Right hindlimb (tissue), 1 donor: ENCODE measurements around the gene NR3C1.

Experiments used
- DNase-seq: peaks from one replicate; pipeline ENCODE4 v3.0.0-alpha.2; 2018

The NR3C1 gene

DNA sequence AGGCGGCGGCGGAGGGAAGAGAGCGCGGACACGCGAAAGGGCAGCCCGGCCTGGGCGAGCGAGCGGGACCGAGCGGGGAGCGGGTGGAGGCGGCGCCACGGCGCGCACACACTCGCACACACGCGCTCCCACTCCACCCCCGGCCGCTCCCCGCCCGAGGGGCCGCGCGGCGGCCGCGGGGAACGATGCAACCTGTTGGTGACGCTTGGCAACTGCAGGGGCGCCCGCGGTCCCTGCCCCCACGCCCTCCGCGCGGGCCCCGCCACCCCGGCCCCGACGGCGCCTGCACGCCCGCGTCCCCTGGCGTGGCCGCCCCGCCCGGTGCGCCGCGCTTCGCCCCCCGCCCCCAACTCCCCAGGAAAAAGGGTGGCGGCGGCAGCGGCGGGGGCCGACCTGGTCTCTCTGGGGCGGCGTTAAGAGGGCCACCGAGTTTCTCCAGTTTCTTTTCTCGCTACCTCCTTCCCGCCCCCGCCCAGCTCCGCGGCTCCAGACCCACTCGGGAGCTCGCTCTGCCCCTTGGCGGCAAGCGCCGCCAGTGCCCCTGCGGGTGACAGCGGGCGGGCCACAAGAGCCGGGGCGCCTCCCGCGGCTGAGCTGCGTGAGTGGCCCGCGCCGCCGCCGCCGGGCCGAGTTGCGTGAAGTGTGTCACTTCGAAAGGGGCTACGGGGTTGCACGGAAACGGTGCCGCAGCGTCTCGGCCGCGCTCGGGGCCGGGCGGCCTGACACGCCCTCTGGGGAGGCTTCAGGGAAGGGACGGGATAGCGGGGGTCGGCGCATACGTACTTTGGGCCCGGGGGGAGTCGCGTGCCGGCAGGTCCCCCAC is at the start of gene NR3C1:
Gene NR3C1, minus strand, starts transcription at position 94 of the 823 bp plus-strand sequence. CDS start 2,847 bp downstream, outside the sequence.
- DNase-seq: peak; percentile 91

DNA sequence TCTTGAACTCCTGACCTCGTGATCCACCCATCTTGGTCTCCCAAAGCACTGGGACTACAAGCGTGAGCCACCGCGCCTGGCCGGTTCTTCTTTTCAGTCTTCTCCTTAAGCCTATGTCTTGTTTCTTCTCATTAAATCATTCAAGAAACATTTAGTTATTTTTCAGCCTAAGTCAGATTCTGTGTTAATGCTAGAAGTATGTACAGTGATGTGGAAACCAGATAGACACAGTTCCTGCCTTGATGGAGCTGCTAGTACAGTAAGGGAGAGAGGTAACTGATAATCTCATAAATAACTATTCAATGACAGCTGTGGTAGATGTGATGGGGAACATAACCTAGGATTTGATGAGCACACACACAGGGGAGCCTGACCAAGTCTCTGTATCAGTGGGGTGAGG is 46.3 kb upstream of the NR3C1 start:
- DNase-seq: no peak

- no peak for DNase-seq
Measured at GRCh38 chr5:143448518-143448917, 45.0 kb upstream of the NR3C1 start.

- no peak for DNase-seq
Measured at GRCh38 chr5:143447983-143448382, 44.5 kb upstream of the NR3C1 start.

- DNase-seq: no peak
Measured at GRCh38 chr5:143446535-143447226, 43.2 kb upstream of the NR3C1 start.

DNA sequence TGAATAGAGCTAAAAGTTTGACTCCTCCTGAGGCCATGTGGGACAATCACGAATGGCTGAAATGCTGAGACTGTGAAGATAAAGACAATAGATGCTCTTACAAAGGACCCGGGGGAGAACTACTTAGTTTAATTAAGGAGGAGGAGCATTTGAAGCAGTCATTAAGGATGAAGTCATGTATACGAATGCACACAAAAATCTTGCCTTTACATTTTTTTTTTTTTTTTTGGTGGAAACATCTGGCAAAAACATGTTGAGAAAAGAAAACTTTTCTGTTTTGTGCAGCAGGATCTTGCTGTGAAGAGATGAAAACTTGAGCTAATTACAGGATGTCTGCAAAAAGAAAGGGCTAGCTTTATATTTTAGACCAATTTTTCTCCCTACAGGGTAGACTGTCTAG is 42.3 kb upstream of the NR3C1 start:
- DNase-seq: no peak

DNA sequence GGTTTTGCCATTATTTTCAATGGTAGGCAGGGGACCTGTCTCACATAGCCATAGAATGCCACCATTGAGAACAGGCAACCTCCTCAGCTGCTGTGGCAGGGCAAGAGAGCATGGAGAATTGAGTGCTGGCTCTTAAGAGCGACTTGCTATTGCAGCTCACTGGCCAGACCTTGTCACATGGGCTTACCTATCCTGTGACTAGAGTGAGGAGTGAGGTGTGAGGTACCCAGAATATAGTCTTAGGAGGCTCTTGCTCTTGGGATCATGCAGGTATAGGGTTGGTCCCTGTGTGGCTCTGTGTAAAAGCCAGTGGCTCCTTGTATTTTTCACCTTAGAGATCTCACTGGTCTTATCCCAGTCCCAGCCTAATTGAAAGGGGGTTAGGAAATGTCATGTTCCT is 39.8 kb upstream of the NR3C1 start:
- no peak for DNase-seq

DNA sequence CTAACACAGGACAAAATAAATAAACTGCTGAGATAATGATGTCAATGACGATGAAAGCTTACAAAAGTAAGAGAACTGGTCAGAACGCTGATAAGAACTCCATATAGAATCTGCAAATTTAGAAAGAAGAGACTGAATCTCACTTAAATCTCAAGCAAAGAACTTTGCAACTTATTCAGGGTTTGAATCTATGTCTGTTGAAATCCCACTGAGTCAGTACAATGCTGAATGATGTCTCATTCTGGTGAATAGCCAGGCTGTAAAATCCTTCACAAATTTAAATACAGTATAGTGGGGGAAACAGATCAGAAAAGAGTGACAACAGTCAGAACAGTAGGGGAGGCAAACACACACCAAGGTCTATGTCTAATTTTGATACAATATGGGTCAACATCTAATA is 38.9 kb upstream of the NR3C1 start:
- DNase-seq: no peak

DNA sequence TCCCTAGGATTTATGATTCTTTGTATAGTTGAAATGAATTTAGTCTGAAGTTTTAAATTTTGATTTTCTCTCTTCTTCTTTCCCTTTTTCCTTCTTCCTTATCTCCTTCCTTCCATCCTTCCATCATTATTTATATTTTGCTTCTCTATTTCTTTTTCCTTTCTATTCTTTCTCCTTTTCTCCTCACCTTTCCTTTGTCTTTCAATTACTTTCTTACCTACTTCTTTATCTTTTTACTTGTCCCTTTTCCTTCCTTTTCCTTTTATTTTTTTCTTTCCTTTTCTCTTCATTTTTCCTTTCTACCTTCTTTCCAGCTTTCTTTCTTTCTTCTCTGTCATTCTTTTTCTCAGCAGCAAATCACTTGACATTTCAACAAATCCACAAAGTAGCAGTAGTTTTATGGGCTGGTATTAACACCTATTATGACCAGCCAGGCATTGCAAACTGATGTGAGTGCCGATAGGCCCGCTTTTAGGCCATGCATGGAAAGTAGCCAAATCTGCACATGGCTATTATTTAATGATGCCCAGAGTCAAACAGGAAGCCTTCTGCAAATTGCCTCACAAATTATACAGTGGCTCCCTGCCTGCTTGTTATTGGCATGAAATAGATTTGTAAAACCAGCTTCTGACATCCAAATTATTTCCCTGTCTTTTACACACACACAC is 37.1 kb upstream of the NR3C1 start:
- DNase-seq: no peak

DNA sequence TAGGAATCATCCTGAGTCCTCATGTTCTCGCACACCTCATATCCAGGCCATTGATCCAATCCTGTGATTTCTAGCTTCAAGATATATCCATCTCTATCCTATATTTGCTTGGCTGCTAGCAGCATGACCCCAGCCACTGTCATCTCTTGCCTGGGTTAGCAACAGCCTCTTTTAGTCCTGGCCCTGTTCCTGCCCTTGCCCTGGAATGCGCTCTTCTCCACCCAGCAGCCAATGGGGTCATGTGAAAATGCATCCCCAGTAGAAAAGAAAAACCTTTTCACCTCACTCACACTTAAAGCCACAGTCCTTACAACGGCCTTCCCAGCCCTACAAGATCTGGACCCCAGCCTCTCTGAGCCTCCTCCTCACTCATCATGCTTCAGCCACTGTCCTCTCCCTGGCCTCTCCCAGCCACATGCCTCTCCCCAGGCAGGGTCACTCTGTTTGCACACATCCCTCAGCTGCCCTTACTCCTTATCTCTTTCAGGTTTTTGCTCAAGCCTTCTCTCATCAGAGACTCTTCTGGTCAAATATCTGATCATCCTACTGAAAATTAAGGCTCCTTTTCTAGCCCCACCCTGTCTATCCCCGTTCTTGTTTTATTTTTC is 34.3 kb upstream of the NR3C1 start:
- DNase-seq: no peak

GRCh38 chr5:143436871-143437270 is 33.4 kb upstream of the NR3C1 start:
- no peak for DNase-seq

DNA sequence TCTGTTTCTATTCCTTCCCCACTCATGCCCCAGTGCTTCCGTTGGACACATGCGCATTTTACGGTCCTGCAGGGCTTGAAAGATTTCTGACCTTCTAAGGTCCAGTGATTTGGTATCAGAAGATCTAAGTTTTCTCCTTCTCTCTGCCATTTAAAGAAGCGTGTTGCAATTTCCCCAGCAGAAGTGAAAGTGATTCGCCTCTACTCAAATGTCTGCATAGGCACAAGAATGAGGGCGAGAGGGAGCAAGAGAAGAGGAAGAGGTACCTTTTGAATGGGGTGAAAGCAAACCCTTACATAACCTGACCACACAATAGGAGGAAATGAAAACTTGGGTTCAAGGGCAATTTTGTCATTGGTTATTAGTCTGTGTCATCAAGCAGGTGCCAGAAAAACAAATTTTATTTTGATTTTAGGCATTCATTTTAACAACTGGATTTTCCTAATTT is 31.7 kb upstream of the NR3C1 start:
- DNase-seq: no peak

DNA sequence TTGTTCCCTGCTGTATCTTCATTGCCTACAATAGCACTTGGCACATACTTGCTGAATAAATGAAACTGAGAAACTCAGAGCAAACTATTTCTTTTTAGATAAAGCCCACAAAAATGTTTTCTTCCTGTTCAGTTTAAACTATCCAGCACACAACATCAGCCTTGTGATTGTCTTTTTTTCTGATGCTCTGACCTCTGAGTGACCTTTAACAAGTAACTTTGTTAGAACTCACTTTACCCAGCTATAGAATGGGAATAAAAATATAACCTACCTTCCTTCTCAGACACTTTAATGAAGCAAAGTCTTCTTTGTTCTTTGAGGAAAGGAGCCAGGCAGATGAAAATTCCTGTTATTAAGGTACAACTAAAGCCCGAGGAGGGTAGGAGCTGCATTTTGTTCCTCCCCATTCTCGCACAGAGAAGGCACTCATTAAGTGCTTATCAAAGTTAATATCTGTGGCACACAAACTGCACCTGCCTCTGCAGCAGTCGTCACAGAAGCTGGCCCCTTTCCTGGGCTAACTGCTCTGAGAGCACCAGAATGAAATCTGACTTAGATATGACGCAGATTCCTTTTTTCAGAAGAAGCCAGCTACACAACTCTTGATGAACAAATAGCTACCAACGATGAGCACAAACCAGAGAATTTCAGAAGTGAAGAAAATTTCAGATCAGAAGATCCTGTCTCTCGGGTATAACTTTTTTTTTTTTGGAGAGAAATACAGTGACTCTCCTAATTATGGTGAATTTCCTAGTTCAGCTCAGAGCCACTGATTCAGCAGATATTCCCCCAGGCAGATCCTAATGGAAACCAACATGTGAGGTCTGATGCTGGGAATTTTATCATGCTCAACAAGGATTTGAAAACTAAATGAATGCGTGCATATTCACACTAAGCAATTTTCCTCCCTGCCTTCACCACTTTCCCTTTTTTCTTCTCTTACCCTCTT is 31.0 kb upstream of the NR3C1 start:
- DNase-seq: no peak

DNA sequence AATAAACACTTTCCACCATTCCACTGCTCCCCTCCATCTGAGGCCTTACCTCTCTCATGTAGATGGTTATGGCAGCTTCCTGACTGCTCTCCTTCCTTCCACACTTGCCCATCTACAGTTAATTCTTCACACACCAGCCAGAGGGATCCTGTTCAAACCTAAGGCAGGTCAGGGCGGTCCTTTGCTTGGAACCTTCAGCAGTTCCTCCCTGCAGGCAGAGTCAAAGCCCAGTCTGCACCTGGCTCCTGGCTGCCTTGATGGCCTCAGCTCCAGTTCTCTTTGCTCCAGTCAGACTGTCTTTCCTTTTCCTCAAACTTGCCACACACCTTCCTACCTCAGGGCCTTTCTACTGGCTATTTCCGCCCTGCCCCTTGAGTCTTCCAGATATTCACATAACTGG is 30.2 kb upstream of the NR3C1 start:
- DNase-seq: no peak

DNA sequence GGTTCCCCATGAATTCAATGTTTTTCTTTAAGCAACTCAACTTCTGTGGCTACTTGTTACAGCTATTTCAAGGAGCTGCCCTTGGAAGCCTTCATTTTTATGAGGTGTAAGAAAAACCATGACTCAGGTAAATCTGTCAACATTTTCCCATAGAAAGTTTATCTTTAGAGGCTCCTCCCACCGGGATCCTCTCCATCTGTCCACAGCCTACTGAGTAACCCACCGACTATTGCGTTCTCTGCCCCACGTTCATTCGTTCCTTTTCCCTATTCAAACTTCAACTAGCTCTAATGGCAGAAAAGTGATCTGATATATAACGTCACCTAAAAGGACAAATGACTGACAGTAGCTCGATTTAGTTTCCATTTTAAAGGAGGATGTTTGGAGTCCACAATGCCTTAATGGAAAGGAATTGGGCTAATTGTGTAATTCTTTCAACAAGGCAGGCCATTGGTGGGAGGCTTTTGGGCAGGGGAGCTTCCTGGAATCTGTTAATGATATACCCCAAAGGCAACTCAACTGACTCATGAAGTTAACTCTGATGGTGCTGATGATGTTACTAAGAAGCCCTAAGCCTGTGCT is 29.3 kb upstream of the NR3C1 start:
- DNase-seq: no peak

DNA sequence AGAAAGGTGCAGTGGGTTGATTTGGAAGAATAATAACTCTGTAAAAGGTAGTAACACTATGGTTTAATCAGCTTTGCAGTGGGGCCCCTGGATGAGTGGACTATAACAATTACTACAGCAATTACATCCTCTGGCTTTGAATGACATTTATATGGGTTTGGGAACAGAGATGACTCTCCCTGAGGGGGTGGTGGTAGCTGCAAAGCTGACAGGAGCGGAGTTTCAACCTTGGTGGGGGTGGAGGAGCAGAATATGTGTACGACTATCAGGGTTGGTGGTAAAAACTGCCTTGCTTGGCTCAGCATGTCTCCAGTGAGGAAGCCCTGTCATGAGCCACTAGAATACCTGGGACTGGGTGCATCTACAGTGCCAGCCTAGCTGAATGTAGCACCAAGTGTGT is 28.3 kb upstream of the NR3C1 start:
- no peak for DNase-seq

- DNase-seq: no peak
Measured at GRCh38 chr5:143428738-143429420, 25.4 kb upstream of the NR3C1 start.

GRCh38 chr5:143428155-143428554 is 24.7 kb upstream of the NR3C1 start:
- DNase-seq: no peak

DNA sequence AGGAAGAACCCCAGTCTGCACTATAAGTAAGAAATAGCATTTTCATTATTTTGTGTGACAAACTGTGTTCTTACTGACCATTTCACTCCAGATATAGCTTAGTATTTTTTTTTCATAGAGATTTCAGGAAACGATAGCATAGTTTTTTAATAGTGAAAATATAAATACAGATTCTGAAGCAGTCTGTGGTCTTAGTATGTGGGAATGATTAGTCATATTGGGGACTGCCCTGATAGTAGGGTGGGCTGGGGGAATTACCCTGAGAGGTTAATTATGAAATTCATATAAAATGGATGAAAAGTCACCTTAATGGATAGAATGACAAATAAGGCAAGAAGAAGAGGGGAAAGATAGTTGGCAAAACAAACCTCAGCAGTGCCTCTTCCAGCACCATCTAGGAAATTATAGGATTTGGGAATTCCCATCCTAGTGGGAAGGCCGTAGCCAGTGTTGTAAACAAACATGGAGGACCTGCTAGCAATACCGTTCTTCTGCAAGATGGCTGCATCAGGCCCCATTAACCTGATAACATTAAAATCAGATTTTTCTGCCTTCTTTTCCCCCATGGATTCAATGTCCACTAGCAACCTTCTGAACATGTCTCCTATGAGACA is 23.7 kb upstream of the NR3C1 start:
- no peak for DNase-seq

GRCh38 chr5:143426437-143426991 is 23.0 kb upstream of the NR3C1 start:
- no peak for DNase-seq
